GM12801 (cell line): ENCODE data around the gene GNB5.

ENCODE experiments used
- CTCF ChIP-seq: IDR thresholded peaks from one replicate; pipeline ENCODE4 v1.5.1; 2011; ENCODE audit warnings: control low read depth; ENCODE audit not compliant: insufficient read length; ENCODE audit errors: extremely low read depth

The GNB5 gene

GRCh38 chr15:52207191-52207590 lies 16.0 kb upstream of the GNB5 start:
- no peak for TF ChIP-seq CTCF

DNA sequence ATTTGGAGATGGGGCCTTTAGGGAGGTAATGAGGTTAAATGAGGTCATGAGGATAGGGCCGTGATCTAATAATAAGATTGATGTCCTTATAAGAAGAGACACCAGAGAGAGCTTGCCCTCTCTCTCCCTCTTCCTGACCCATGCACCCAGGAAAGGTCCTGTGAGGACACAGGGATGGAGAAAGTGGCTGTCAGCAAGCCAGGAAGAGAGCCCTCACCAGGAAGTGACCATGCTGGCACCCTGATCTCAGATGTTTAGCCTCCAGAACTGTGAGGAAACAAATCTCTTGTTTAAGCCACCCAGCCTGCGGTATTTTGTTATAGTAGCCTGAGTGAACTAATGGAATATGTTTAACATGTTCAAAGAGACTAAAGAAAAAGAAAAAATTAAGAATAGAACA lies 15.3 kb upstream of the GNB5 start:
- TF ChIP-seq CTCF: no peak

- no peak for TF ChIP-seq CTCF
These were observed 13.5 kb upstream of the GNB5 start for GRCh38 chr15:52204657-52205056.

- no peak for TF ChIP-seq CTCF
These were observed 9.7 kb upstream of the GNB5 start for GRCh38 chr15:52200831-52201365.

- TF ChIP-seq CTCF: no peak
These were observed 8.1 kb upstream of the GNB5 start for GRCh38 chr15:52199271-52199670.

DNA sequence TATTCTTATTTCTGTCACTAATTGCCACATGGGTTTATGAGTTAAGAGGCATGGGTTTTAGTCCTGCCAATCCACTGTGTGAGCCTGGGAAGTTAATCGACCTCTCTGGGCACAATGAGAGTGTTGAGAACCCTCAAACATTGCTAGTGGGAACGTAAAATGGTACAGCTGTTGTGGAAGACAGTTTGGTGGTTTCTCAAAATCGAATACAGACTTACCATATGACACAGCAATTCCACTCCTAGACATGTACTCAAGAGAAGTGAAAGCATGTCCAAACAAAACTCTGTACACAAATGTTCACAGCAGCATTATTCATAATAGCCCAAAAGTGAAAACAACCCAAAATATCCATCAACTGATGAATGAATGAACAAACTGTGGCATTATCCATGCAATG lies 5.7 kb upstream of the GNB5 start:
- TF ChIP-seq CTCF: no peak

GRCh38 chr15:52193791-52194190 lies 2.6 kb upstream of the GNB5 start:
- no peak for TF ChIP-seq CTCF

- TF ChIP-seq CTCF: no peak
These were observed 2.1 kb upstream of the GNB5 start for GRCh38 chr15:52193321-52193720.
